Caco-2 (cell line): ENCODE data around the gene SCO1. TPM values are rescaled to one million over a fixed set of nuclear protein-coding genes. Genes with fewer than 3 reads are reported as not detected.

Experiments used
- BruUV-seq: library from RNA; stranded (reverse); fragments of 400-500 nt; replicated peaks from 2 replicates; lab custom pipeline; 2021; lab: Mats Ljungman, UMichigan
- CTCF ChIA-PET: fragments of 300-600 bp; sonication (Branson Sonifier 250); formaldehyde crosslinking; loops from one replicate; lab custom pipeline; 2022; ENCODE audit warnings: antibody characterized with exemption; lab: Charles Lee
- POLR2A ChIA-PET: fragments of 300-600 bp; sonication (Branson Sonifier 250); formaldehyde crosslinking; loops from one replicate; lab custom pipeline; 2022; ENCODE audit warnings: antibody characterized with exemption; lab: Charles Lee
- DNase-seq, 2 experiments: peaks; one replicate each; pipeline versions ENCODE4 v3.0.0 to v3.0.0-alpha.2; 2020 to 2022
- H3K27me3 ChIP-seq: replicated peaks from 2 replicates; pipeline ENCODE4 v1.6.0; 2011; ENCODE audit warnings: low read length; ENCODE audit not compliant: control insufficient read depth, insufficient read depth
- H3K36me3 ChIP-seq: 2 replicates; pipeline ENCODE4 v1.5.1; 2011; ENCODE audit warnings: low read length; ENCODE audit not compliant: control insufficient read depth, insufficient read depth
- H3K4me1 ChIP-seq: fragments of 250-450 bp; sonication (Bioruptor Pico); 2 replicates; pipeline ENCODE4 v1.5.1; 2020; ENCODE audit warnings: mild to moderate bottlenecking
- H3K4me3 ChIP-seq: 2 replicates; pipeline ENCODE4 v1.5.1; 2011; ENCODE audit warnings: low read depth, mild to moderate bottlenecking, control low read depth, low read length
- H3K9me3 ChIP-seq: fragments of 250-450 bp; sonication (Bioruptor Pico); 2 replicates; pipeline ENCODE4 v1.5.1; 2020; ENCODE audit warnings: mild to moderate bottlenecking, moderate library complexity
- H3K27ac Mint-ChIP-seq: one replicate; pipeline ENCODE4 v1.8.0; 2022; ENCODE audit warnings: mixed read lengths; ENCODE audit not compliant: unreplicated experiment
- H3K27me3 Mint-ChIP-seq: one replicate; pipeline ENCODE4 v1.8.0; 2022; ENCODE audit warnings: mixed read lengths; ENCODE audit not compliant: insufficient read depth, unreplicated experiment
- H3K36me3 Mint-ChIP-seq: one replicate; pipeline ENCODE4 v1.8.0; 2022; ENCODE audit warnings: mild to moderate bottlenecking, mixed read lengths; ENCODE audit not compliant: insufficient read depth, unreplicated experiment
- H3K4me1 Mint-ChIP-seq: one replicate; pipeline ENCODE4 v1.8.0; 2022; ENCODE audit warnings: low read depth, mixed read lengths; ENCODE audit not compliant: unreplicated experiment
- H3K4me3 Mint-ChIP-seq: one replicate; pipeline ENCODE4 v1.8.0; 2022; ENCODE audit warnings: mild to moderate bottlenecking, moderate library complexity, mixed read lengths; ENCODE audit not compliant: unreplicated experiment
- H3K9me3 Mint-ChIP-seq: one replicate; pipeline ENCODE4 v1.8.0; 2022; ENCODE audit warnings: mixed read lengths; ENCODE audit not compliant: unreplicated experiment
- CTCF ChIP-seq, 2 experiments: fragments of 200-600 bp in 1 of 2; IDR thresholded peaks; 1 replicate in 1 of 2; 2 replicates in 1 of 2; pipeline versions ENCODE4 v1.5.1 to v1.8.0; 2011 to 2022; ENCODE audit warnings: antibody characterized with exemption in 1 of 2, control low read depth in 1 of 2, inconsistent platforms in 1 of 2, low read depth in 1 of 2, low read length in 1 of 2, mild to moderate bottlenecking in 1 of 2, moderate library complexity in 1 of 2; ENCODE audit not compliant: insufficient read depth in 1 of 2, severe bottlenecking in 1 of 2, unreplicated experiment in 1 of 2
- intact Hi-C: fragments of 100-400 bp; cut with micrococcal nuclease; formaldehyde crosslinking; loops from one replicate; pipeline ENCODE4 v1.10.0; 2022; ENCODE audit not compliant: unreplicated experiment
- total RNA-seq: library from RNA; stranded (reverse); gene quantifications from 2 replicates; pipeline ENCODE4 v1.2.3, GENCODE V29; 2022

SCO1 gene
- total RNA-seq, 1 experiment from 2014 or later = 26.3 TPM

GRCh38 chr17:10635290-10635689 is 62.0 kb downstream of the SCO1 start:
- Histone ChIP-seq H3K4me3 (no peak overlapping the region), H3K4me1 (no peaks in the 10 kb centered on the region), H3K27me3 (no peaks in the 10 kb centered on the region), H3K9me3 (no peaks in the 10 kb centered on the region), H3K36me3 (no peaks in the 10 kb centered on the region)
- H3K27ac Mint-ChIP-seq = no peak overlapping the region
- H3K4me3 Mint-ChIP-seq = no peak overlapping the region
- no peaks in the 10 kb centered on the region for H3K4me1 Mint-ChIP-seq
- intact Hi-C loops = no loop called here
- no TSS peak for BruUV-seq
- DNase-seq = no peak
- POLR2A ChIA-PET = no interaction called here
- no peaks in the 10 kb centered on the region for H3K36me3 Mint-ChIP-seq
- CTCF ChIA-PET = no interaction called here
- no peaks in the 10 kb centered on the region for H3K27me3 Mint-ChIP-seq
- no peaks in the 10 kb centered on the region for H3K9me3 Mint-ChIP-seq
- no peak for TF ChIP-seq CTCF (IDR thresholded peaks at IDR 0.05; ENCODE audit: insufficient read depth in 1 of 2, low read depth in 1 of 2, low read length in 1 of 2, severe bottlenecking in 1 of 2, unreplicated experiment in 1 of 2)

GRCh38 chr17:10633738-10634379 is 63.5 kb downstream of the SCO1 start:
- TF ChIP-seq CTCF (IDR thresholded peaks at IDR 0.05; ENCODE audit: insufficient read depth in 1 of 2, low read depth in 1 of 2, low read length in 1 of 2, severe bottlenecking in 1 of 2, unreplicated experiment in 1 of 2) = no peak
- Histone ChIP-seq H3K27me3 (no peaks in the 10 kb centered on the region), H3K4me1 (no peaks in the 10 kb centered on the region), H3K36me3 (no peaks in the 10 kb centered on the region), H3K9me3 (no peaks in the 10 kb centered on the region), H3K4me3 (no peak overlapping the region)
- DNase-seq = no peak
- no TSS peak for BruUV-seq
- Mint-ChIP-seq H3K36me3 (no peaks in the 10 kb centered on the region), H3K27me3 (no peaks in the 10 kb centered on the region), H3K4me1 (no peaks in the 10 kb centered on the region), H3K4me3 (no peak overlapping the region), H3K9me3 (no peaks in the 10 kb centered on the region), H3K27ac (no peak overlapping the region)
- POLR2A ChIA-PET = no interaction called here
- intact Hi-C loops = no loop called here
- CTCF ChIA-PET = no interaction called here

- BruUV-seq = no TSS peak
- POLR2A ChIA-PET = no interaction called here
- H3K4me1 Mint-ChIP-seq = no peaks in the 10 kb centered on the region
- intact Hi-C loops = no loop called here
- no peak overlapping the region for H3K27ac Mint-ChIP-seq
- CTCF ChIA-PET = interaction anchor here (0.7 kb wide), 1 partner anchor 148 kb away, joined by 3 read pairs; no protein-coding TSS in a partner anchor
- Histone ChIP-seq H3K4me3 (no peak overlapping the region), H3K36me3 (no peaks in the 10 kb centered on the region), H3K9me3 (no peaks in the 10 kb centered on the region), H3K4me1 (no peaks in the 10 kb centered on the region), H3K27me3 (no peaks in the 10 kb centered on the region)
- DNase-seq = no peak
- no peaks in the 10 kb centered on the region for H3K36me3 Mint-ChIP-seq
- H3K9me3 Mint-ChIP-seq = no peaks in the 10 kb centered on the region
- H3K4me3 Mint-ChIP-seq = no peak overlapping the region
- TF ChIP-seq CTCF (IDR thresholded peaks at IDR 0.05; ENCODE audit: insufficient read depth in 1 of 2, low read depth in 1 of 2, low read length in 1 of 2, severe bottlenecking in 1 of 2, unreplicated experiment in 1 of 2) = no peak
- no peaks in the 10 kb centered on the region for H3K27me3 Mint-ChIP-seq
Observed at GRCh38 chr17:10631701-10632100, 65.6 kb downstream of the SCO1 start.
